Nucleus accumbens (tissue), 56 donors: ENCODE results near the gene TMEM43.

Source experiments
- DNase-seq, 56 donors: peaks; one replicate each; lab custom pipeline; 2025; lab: John Stamatoyannopoulos, UW

TMEM43 gene

DNA sequence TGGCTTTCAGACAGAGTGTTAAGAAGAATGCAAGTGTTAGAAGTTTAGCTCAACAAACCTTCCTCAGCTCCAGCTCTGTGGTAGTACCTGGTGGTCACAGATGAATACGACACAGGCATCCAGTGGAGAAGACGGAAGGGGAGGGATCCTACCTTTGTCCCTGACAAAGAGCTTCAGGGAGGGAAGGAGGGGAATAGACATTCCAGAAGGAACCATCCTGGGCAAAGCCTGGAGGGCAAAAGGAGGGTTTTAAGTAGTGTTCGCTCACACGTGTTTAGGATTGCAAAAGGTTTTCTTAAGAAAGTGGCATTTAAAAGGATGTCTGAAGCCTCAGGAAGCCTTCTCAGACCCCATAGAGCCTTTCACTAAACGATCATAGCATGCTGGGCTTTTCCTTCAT, 3.0 kb upstream of the TMEM43 start:
- no peak for DNase-seq

DNA sequence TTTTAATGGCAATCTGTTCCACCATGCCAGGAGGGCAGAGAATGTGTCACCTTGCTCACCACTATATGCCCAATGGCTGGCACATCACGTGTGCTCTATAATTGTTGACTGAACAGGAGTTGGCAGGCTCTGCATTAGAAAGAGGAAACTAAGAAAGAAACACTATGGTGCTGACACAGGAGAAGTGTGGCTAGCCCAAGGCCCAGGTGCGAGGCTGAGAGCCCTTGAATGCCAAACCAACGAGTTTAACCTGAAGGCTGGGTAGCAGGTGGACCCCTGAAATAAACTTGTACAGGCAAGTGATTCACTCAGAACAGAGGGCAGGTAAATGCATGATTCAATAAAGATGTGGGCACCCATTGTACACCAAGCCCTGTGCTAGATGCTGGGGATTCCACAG, 2.6 kb upstream of the TMEM43 start:
- DNase-seq: no peak

DNA sequence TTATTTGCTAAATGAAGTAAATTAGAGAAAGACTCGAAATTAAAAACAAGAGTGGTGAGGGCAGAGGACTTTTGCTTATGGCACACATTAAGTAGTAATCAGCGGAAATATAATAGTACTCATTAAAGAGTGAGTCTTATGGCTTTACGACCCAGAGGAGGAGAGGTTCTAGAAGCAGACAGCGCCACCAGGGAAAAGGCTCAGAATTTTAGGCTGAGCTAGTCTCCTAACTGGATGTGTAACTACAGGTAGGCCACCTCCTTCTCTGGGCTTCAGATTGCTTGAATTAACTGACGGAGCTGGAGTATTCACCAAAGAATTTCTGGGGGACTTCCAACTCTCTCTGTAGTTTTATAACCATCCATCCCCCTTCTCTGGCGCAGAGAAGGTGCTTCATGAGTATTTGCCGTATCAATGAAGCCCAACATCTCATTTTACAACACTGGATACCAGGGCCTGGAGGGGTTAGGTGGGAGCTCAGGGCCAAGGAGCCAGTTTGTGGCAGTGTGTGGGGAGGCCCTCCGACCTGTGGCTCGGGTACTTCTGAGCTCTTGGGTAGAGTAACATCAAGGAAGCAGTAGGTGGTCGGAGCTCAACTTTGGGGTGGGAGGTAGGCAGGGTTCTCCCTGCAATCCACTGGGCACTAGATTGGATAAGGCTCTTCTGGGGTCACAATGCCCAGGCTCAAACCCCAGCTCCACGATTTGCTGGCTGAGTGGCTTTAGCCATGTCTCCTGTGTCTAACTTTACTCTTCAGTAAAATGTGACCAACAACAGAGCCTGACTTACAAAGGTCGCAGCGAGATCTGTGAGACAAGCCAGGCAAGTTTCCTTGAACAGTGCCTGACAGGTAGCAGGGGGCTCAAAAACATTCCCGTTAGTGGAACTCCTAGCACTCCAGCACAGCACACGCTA, 1.3 kb upstream of the TMEM43 start:
- DNase-seq: no peak

DNA sequence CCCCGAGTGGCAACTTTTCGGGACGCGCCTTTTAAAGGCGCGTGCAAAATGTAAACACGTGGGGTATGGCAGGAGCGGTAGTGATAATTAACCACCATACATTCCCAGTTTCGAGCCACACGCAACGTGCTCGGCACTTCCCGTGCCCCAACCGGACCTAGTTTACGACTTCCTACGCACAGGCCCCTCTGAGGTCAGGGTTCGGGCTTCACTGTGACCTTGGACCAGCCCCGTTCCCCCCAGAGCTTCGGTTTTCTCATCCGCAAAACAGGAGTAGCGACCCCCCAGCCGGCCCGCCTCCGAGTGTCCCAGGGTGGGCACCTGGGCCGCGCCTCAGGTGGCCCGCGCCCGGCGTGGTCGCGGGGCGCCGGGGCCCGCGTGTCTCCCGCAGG, 633 bp upstream of the TMEM43 start:
- peak in 50 of 56 donors; percentile 23 to 86 (median 72) for DNase-seq

DNA sequence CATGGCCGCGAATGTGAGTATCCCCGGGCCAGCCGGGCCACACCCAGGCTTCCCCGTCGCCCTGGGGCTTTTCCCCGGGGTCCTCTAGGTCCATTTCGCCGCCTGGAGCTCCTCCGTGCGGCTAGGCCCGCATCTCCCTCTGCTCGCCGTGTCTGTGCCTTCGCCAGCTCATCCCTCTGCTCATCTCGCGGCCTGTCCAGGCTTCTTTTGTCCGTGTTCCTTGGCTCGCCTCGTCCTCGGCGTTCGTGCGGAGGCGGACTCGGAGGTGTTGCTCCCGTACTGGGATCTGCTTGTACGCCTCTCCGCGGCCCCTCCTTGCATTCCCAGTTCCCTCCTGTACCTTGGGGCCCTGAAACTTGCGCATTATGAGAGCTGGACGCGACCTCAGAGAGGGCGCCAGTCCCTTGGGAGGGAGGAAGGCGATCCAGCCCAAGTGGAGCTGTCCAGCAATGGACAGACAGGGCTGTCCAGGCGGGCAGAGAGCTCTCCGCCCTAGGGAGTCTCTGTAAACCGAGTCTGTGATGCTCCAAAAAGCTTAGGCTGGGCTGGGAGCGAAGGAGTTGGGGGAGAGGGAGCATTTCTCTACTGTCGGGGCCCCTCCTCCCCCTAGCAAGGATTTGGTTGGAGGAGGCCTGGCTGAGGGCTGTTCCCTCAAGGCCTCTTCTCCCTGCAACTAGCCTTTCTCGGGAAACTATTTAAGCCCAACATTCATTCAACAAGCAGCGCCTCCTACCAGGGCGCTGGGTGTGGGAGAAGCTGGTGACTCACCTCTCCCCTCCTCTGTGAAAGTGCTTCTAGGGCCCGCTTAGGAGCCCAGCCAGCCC, 553 bp downstream of the TMEM43 start:
- DNase-seq: peak in 31 of 56 donors; percentile 24 to 84 (median 63)

DNA sequence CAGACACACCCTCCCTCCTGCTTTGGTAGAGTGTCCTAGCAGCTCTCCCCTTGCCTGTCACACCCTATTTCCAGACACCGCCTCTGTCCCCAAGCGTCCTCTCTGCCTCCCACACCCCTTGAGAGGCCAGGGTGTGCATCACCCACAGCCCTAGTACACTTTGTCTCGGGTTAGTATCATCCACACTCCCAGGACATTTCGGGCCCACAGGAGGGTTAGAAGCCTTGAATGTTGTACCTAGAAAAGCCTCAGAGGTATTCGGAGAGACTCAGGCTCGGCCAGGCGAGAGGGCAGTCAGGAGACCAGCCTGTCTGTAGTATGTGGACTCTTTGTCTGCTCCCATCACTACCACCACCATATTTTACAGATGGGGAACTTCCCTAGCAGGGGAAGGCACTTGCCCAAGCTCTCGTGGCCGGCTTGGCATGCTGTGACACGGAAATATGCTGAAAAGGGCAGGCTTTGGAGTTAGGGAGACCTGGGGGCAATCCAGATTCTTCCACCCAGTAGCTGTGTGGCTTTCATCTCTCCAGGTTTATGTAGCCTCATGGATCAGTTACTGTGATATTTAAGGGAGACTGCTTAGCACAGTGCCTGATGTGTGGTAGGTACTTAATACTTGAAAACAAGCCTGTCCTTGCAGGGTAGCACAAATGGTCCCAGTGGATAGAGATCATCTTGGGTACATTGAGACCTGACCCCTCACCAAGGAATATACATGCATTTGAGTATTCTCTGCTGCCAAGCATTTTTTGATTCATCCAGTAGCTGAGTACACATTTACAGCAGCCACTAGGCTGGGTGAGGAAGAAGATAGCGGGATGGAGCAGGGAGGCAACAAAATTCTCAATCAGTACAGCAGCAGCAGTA, 1.4 kb downstream of the TMEM43 start:
- no peak for DNase-seq

DNA sequence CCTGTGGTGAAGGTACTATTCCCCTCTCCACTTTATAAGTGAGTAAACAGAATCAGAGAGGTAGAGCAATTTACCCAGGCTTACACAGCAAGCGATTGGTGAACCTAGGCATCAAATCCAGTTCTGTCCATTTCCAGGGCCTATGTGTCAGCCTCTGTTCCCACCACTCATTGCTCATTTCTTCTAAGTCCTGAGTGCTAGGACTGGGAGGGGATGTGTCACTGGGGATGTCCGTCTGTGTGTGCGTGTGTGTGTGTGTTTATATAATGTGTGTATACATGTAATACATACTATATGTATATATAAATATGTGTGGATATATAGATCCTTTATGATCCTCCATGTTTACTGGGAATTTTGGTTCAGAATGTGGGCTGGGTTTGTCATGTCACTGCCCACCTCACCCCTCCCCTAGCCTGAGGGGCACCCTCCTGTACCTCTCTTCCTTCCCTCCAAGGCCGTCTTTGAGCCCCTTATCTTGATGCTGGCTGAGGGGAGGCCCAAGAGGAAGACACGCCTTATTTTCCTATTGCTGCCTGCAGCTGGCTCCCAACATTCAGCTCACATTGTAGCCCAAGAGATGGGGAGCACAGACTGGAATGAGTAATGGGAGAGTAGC, 2.1 kb downstream of the TMEM43 start:
- DNase-seq: no peak

DNA sequence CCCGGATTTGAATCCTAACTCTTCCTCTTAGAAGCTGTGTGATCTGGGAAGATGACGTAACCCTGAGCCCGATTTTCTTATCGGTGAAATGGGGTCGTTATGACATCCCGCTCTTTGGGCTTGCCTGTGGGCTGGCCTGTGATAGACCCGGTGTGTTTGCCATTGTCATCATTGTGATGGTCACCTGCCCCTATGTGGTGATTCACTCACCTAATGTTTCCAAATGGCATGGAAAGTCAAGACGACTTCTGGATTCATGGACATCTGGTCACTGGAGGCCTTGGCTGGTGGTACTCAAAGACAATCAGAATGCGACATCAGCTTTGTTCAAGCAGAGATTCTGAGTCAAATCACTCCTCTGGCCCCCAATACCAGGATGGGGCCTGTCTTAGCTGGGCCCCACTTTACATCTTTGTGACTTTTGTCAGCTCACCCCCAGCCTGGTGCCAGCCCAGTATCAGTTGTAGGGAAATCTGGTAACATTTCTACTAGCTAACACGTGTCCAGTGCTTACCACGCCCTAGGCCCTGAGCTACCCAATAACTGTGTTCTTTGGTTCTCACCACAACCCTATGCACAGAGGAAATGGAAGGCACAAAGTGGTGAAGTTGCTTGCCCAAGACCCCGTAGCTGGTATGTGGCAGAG, 2.8 kb downstream of the TMEM43 start:
- DNase-seq: no peak

DNA sequence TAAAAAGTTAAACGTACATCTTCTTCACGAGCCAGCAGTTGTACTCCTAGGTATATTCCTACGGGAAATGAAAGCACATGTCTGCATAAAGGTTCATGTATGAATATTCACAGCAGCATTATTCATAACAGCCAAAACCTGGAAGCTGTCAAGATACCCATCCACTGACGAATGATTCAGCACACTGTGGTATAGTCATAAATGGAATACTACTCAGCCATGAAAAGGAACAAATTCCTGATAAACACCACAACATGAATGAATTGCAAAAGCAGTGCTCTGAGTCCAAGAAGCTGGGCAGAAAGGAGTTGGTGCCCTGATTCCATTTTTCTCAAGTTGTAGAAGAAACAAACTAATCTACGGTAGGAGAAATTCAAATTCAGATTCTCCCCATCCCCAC, 3.9 kb downstream of the TMEM43 start:
- no peak for DNase-seq

DNA sequence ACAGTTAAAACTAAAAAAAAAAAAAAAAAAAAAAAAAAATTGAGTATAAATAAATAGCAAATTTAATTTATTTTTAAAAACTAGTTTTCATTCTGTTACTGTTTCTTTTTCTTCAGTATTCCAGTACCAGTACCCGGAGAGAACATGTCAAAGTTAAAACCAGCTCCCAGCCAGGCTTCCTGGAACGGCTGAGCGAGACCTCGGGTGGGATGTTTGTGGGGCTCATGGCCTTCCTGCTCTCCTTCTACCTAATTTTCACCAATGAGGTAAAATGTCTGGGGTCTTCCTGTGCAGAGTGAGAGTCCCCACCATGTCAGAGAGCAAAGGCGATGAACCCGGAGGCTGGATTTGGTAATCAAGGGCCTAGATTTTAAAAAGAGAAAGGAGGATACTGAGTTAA, 4.4 kb downstream of the TMEM43 start:
- DNase-seq: no peak

DNA sequence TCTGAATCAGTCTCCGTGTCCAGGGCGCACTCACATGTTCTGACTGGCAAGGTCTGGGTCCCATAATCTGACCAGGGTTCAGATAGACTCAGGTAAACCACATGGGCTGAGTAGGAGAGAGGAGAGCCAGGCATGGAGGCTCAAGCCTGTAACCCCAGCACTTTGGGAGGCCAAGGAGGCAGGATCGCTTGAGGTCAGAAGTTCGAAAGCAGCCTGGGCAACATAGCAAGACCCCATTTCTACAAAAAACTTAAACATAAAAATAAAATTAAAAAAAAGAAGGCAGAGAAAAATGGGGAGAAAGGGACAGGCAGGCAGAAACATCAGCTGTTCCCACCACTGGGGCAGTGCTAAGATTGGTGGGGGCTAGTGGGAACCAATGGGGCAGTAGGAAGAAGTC, 5.4 kb downstream of the TMEM43 start:
- no peak for DNase-seq

DNA sequence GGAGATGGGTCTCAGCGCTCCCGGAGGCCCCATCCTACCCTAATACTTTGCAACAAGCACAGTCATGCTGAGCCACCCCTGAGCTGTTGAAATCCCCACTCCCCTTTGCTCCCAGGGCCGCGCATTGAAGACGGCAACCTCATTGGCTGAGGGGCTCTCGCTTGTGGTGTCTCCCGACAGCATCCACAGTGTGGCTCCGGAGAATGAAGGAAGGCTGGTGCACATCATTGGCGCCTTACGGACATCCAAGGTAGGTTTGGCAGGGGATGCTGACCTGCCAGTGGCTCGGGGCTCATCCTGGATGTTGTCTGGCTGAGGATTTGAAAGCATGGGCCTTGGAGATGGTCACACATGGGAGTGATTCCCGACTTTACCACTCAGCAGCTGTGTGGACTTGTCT, 5.9 kb downstream of the TMEM43 start:
- no peak for DNase-seq

DNA sequence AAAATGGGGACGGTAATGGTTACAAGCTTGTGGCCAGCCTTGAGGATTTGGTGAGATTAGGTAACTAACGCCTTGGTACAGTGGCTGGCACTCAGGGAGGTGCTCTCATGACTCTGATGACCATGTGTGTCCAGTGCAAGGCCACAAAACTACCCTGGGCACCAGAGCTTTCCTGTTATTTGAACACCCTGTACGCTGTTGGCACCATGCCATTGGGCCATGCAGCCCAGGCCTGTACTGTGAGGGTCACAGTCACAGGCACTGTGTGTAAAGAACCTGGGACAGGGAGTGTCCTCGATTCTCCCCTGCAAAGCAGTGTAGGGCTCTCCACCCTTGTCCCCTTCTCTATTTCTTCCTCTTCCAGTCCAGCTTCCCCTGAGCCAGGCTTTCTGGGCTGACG, 6.3 kb downstream of the TMEM43 start:
- no peak for DNase-seq

DNA sequence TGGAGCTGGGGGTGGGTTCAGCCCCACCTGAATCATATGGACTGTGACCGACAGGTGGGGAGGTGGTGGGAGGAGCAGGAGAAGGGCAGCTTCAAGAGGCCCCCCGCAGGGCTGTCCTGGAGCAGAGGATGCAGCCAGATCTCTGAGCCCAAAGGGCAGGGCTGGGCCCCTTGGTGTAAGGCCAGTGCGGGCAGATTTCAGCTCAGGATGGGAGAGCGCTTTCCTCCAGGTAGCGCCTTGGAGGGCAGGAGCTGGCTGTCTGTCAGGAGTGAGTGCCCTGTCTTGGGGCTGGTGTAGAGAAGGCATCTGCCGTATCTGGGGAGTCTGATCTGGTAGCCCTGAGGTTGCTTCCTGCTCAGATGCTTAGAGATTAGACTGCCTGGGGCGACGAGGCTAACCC, 7.3 kb downstream of the TMEM43 start:
- no peak for DNase-seq

DNA sequence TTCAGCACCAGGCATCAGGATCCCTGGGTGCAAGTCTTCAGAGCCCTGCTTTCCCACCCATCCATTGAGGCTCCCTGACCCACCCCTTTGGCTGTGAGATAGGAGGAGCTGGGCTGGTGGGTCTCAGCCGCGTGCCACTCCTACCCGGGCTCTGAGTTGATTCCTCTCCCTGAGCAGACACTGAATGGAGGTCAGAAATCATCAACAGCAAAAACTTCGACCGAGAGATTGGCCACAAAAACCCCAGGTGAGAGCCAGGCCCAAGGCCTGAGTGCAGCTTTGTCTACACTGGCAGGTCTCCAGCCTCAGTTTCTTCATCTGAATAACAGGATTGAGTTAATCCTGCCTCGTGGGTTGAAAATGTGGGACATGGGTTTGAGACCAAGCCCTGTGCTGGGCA, 7.8 kb downstream of the TMEM43 start:
- DNase-seq: no peak

DNA sequence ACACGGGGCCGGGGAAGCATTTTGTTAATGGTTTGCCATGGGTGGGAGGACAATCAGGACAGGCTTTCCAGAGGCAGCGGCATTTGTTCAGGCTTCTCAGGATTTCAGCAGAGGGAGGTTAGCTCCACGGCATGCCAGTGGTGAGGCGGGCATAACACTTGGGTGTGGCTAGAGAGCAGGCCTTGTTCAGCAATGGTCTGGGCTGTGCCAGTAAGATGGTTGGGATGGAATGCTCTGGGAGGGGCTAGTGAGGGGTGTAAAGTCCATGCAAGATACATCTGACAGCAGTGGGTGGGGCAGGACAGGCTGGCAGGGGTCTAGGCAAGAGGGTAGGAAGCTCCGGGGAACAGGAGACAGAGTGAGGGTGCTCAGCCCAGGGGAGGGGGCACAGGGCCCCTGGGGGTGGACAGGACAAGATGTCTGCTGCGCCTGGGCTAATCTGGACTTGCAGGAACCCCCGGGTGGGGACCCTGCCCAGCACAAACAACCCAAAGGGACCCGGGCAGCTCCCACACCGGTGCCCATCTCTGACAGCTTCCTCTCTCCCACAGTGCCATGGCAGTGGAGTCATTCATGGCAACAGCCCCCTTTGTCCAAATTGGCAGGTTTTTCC, 8.4 kb downstream of the TMEM43 start:
- no peak for DNase-seq

DNA sequence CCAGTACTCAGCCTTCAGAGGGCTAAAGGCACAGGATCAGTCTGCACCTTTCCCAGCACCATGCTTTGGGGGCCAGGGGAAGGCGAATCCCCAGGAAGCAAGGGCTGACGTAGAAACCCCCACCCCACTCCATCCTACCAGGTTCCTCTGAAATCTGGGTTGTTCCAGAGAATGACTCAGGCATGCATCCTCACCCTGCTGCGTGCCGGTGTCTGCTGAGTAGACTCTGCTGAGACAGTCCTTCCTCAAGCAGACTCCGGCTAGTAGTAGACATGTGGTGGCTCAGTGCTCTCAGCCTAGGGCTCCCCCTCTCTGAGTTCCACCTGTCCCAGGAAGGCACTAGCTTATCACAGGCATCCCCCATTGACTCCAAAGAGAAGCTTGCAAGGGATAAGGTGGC, 9.0 kb downstream of the TMEM43 start:
- DNase-seq: peak in 8 of 56 donors; percentile 17 to 52 (median 30)

DNA sequence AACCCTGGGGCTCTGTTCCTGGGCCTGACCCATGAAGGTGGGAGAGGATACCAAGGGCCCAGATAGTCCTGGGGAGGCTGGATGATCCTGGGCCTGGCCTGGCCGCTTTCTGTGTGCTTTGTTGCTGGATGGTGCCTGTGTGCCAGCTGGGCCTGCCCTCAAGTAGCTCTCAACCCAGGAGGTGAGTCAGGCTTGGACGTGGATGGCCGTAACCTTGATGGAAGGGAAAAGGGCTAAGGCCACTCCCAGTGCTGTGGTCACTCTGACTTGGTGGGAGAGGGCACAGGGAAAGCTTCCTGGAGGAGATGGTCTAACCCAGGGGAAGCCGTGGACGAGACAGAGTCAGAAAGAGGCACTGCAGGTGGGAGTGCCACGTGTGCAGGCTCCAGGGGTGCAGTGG, 9.4 kb downstream of the TMEM43 start:
- no peak for DNase-seq

DNA sequence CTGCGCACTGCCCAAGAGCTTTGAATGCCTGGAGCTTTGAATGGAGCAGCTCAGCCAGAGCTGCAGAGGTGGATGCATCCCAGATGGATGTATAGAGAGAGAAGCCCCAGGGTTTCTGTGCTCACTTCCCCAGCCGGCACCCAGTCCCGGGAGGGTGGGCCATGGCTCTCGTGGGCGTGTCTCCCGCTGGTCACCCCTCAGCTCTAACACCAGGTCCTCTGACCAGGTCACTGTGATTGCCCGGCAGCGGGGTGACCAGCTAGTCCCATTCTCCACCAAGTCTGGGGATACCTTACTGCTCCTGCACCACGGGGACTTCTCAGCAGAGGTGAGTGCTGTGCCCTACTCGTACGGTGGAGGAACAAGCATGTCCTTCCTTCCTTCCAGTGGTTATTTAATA, 10.7 kb downstream of the TMEM43 start:
- DNase-seq: no peak
